ENCODE data around the gene LRMDA. TPM values are rescaled to one million over a fixed set of nuclear protein-coding genes. Genes with fewer than 3 reads are reported as not detected.
"Not testable (repeated sequence)": the region's sequence is repeated elsewhere in the genome, so short reads cannot be mapped to it uniquely, and the experiment has no call there.

LRMDA gene
- polyA plus RNA-seq, 3 donors: 7.2 to 20.6 (median 14.4) TPM

- no peak overlapping the region for H3K27ac ChIP-seq (ENCODE audit: low read depth, low read length)
- 92 to 97% (median 95%) methylated on average over 6 of the region's 6 CpGs for WGBS, 3 donors
Observed at GRCh38 chr10:76040107-76040829, 608.8 kb downstream of the LRMDA start.

GRCh38 chr10:76040830-76041220 is 609.4 kb downstream of the LRMDA start:
- WGBS, 3 donors: 94 to 96% (median 95%) methylated on average over 6 of the region's 6 CpGs
- H3K27ac ChIP-seq (ENCODE audit: low read depth, low read length): no peak overlapping the region

- H3K27ac ChIP-seq (ENCODE audit: low read depth, low read length): no peak overlapping the region
- 67 to 95% (median 91%) methylated on average over 5 of the region's 5 CpGs for WGBS, 3 donors
Observed at GRCh38 chr10:76041551-76041950, 610.1 kb downstream of the LRMDA start.

- H3K27ac ChIP-seq (ENCODE audit: low read depth, low read length): no peak overlapping the region
- WGBS, 3 donors: 95 to 100% (median 98%) methylated on average over 2 of the region's 2 CpGs
Observed at GRCh38 chr10:76043261-76043660, 611.8 kb downstream of the LRMDA start.

GRCh38 chr10:76044751-76045150 is 613.3 kb downstream of the LRMDA start:
- no peak overlapping the region for H3K27ac ChIP-seq (ENCODE audit: low read depth, low read length)

- 90 to 97% (median 91%) methylated on average over 1 of the region's 1 CpG for WGBS, 3 donors
- no peak overlapping the region for H3K27ac ChIP-seq (ENCODE audit: low read depth, low read length)
Observed at GRCh38 chr10:76045174-76045573, 613.8 kb downstream of the LRMDA start.

GRCh38 chr10:76047521-76047920 is 616.1 kb downstream of the LRMDA start:
- WGBS, 3 donors: 98 to 100% (median 99%) methylated on average over 3 of the region's 3 CpGs
- H3K27ac ChIP-seq (ENCODE audit: low read depth, low read length): no peak overlapping the region

GRCh38 chr10:76049581-76050290 is 618.3 kb downstream of the LRMDA start:
- H3K27ac ChIP-seq (ENCODE audit: low read depth, low read length): no peak overlapping the region
- 81 to 89% (median 85%) methylated on average over 5 of the region's 5 CpGs for WGBS, 3 donors

GRCh38 chr10:76050291-76050625 is 618.8 kb downstream of the LRMDA start:
- H3K27ac ChIP-seq (ENCODE audit: low read depth, low read length): no peak overlapping the region

- 50 to 88% (median 86%) methylated on average over 12 of the region's 12 CpGs for WGBS, 3 donors
- H3K27ac ChIP-seq (ENCODE audit: low read depth, low read length): no peak overlapping the region
Observed at GRCh38 chr10:76051007-76051936, 619.8 kb downstream of the LRMDA start.

GRCh38 chr10:76052682-76053503 is 621.5 kb downstream of the LRMDA start:
- WGBS, 3 donors: 90 to 93% (median 90%) methylated on average over 9 of the region's 9 CpGs

GRCh38 chr10:76055466-76055865 is 624.0 kb downstream of the LRMDA start:
- no peak overlapping the region for H3K27ac ChIP-seq (ENCODE audit: low read depth, low read length)
- WGBS, 3 donors: 89 to 98% (median 98%) methylated on average over 3 of the region's 3 CpGs

More at GRCh38 chr10:76052682-76053503, 621.5 kb downstream of the LRMDA start:
- no peak overlapping the region for H3K27ac ChIP-seq (ENCODE audit: low read depth, low read length)

GRCh38 chr10:76055963-76056362 is 624.5 kb downstream of the LRMDA start:
- 94 to 100% (median 100%) methylated on average over 1 of the region's 1 CpG for WGBS, 3 donors
- H3K27ac ChIP-seq (ENCODE audit: low read depth, low read length): no peak overlapping the region

GRCh38 chr10:76060993-76061392 is 629.6 kb downstream of the LRMDA start:
- WGBS, 3 donors: 95 to 97% (median 95%) methylated on average over 2 of the region's 2 CpGs

GRCh38 chr10:76066457-76066856 is 635.0 kb downstream of the LRMDA start:
- no peak overlapping the region for H3K27ac ChIP-seq (ENCODE audit: low read depth, low read length)
- WGBS, 3 donors: 91 to 93% (median 93%) methylated on average over 1 of the region's 1 CpG

More at GRCh38 chr10:76060993-76061392, 629.6 kb downstream of the LRMDA start:
- H3K27ac ChIP-seq (ENCODE audit: low read depth, low read length): not testable (repeated sequence)

GRCh38 chr10:76067447-76067846 is 636.0 kb downstream of the LRMDA start:
- H3K27ac ChIP-seq (ENCODE audit: low read depth, low read length): no peak overlapping the region
- 92 to 99% (median 98%) methylated on average over 3 of the region's 3 CpGs for whole genome bisulfite sequencing, 3 donors

GRCh38 chr10:76068856-76069255 is 637.4 kb downstream of the LRMDA start:
- WGBS, 3 donors: 98 to 100% (median 98%) methylated on average over 3 of the region's 3 CpGs
- H3K27ac ChIP-seq (ENCODE audit: low read depth, low read length): no peak overlapping the region

- H3K27ac ChIP-seq (ENCODE audit: low read depth, low read length): no peak overlapping the region
- 86 to 91% (median 88%) methylated on average over 5 of the region's 5 CpGs for WGBS, 3 donors
Observed at GRCh38 chr10:76070916-76071315, 639.5 kb downstream of the LRMDA start.
